PC-3 (cell line): Measurements from ENCODE around the gene UGT1A5.

Source experiments
- CTCF ChIP-seq: fragments of 300-600 bp; sonication (generic); conservative IDR thresholded peaks from 2 replicates; pipeline ENCODE4 v1.5.1; 2017; ENCODE audit warnings: antibody characterized with exemption, low read depth, mild to moderate bottlenecking, low read length
- EZH2phosphoT487 ChIP-seq: fragments of 300-600 bp; sonication (generic); IDR thresholded peaks from 2 replicates; pipeline ENCODE4 v1.6.1; 2018; ENCODE audit warnings: mild to moderate bottlenecking, antibody characterized with exemption, low read length, borderline replicate concordance

DNA sequence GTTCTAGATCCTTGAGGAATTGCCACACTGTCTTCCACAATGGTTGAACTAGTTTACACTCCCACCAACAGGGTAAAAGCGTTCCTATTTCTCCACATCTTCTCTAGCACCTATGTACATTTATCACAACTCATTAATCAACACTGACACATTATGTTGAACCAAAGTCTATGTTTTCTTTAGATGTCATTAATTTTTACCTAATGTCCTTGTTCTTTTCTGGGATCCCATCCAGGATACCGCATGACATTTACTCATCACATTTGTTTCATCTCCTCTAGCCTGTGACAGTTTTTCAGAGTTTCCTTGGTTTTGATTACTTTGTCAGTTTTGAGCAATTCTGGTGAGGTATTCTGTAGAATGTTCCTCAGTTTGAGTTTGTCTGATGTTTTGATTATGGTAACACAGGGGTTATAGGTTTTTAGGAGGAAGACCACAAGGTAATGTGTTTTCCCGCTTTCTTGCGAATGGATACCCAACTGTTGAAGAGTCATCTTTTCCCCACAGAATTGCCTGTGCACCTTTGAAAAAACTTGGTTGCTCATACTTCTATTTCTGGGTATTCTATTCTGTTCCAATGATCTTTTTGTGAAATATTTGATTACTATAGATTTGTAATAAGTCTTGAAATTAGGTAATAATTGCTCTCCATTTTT is 44.0 kb upstream of the UGT1A5 start:
- TF ChIP-seq CTCF (no peak), EZH2phosphoT487 (no peak)
